SIG-M5 treated with dmso at 0.1 percent for 504 hours (cell line): ENCODE results near the gene CARD6.
"Not testable (repeated sequence)": the region's sequence is repeated elsewhere in the genome, so short reads cannot be mapped to it uniquely, and the experiment has no call there.

Experiments used
- DNase-seq: peaks from one replicate; lab custom pipeline; 2025; ENCODE audit not compliant: unreplicated experiment; lab: John Stamatoyannopoulos, UW

CARD6 gene

GRCh38 chr5:40873286-40873880 is 32.2 kb downstream of the CARD6 start:
- peak; percentile 34 for DNase-seq

- no peak for DNase-seq
These were observed 34.8 kb downstream of the CARD6 start for GRCh38 chr5:40875958-40876357.

DNA sequence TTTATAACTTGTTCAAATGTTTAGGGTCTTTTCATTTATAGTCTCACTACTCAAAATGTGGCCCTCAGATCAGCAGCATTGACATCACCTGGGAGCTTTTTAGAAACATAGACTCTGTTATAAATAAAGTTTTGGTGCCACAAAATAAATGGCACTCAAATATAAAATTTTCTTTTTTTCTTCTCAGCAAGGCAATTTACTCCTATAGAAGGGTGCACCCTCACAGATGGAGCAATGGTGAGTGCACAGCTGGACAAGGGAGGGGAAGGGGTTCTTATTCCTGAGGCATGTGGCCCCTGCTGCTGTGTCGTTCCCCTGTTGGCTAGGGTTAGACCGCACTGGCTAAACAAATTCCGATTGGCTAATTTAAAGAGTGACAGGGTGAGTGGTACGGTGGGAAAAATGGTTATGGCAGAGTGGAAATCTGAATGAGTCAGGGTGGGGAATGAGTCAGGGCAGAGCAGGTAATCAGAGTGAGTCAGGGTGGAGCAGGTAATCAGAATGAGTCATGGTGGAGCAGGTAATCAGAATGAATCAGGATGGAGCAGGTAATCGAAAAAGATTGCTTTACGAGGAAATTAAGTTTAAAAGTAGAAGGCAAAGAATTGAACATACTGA is 36.3 kb downstream of the CARD6 start:
- no peak for DNase-seq

DNA sequence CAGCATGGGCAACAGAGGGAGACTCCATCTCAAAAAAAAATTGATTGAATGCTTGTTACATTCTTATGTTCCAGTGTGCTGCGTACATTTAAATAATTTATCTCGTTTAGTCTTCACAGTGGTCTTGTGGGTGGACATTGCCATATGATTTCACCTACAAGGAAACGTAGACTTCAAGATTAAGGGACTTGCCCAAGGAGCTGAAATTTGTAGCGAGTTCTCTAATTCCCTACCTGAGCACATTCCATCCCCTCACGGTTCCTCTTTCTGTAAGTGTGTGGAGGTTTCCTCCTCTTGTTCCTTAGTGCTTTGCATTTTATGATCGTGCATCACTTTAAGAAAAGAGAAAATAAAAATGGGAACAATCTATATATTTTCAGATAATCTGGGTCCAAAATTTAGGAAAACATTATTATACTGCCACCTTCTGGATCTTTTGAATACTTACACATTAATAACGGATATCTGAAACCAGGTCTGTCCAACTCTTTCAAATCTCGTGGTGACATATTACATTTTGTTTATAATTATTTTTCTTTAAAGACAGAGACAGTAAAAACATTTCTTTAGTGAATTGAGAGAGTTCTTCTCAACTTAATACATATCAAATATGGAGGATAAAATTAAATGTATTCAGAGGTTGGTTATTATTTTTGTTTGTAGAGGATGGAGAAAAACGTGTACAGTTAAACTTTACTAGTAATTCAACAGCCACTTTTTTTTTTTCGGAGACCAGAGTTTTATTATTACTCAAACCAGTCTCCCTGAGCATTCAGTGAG is 38.2 kb downstream of the CARD6 start:
- DNase-seq: peak; percentile 59

- no peak for DNase-seq
These were observed 41.1 kb downstream of the CARD6 start for GRCh38 chr5:40882291-40882690.

DNA sequence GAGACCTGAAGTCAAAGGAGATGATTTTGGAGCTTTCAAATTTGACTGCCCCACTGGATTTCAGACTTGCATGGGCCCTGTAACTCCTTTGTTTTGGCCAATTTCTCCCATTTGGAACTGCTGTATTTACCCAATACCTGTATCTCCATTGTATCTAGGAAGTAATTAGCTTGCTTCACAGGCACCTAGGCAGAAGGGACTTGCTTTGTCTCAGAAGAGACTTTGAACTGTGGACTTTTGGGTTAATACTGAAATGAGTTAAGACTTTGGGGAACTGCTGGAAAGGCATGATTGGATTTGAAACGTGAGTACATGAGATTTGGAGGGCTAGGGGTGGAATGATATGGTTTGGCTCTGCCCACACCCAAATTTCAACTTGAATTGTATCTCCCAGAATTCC is 41.9 kb downstream of the CARD6 start:
- DNase-seq: not testable (repeated sequence)

DNA sequence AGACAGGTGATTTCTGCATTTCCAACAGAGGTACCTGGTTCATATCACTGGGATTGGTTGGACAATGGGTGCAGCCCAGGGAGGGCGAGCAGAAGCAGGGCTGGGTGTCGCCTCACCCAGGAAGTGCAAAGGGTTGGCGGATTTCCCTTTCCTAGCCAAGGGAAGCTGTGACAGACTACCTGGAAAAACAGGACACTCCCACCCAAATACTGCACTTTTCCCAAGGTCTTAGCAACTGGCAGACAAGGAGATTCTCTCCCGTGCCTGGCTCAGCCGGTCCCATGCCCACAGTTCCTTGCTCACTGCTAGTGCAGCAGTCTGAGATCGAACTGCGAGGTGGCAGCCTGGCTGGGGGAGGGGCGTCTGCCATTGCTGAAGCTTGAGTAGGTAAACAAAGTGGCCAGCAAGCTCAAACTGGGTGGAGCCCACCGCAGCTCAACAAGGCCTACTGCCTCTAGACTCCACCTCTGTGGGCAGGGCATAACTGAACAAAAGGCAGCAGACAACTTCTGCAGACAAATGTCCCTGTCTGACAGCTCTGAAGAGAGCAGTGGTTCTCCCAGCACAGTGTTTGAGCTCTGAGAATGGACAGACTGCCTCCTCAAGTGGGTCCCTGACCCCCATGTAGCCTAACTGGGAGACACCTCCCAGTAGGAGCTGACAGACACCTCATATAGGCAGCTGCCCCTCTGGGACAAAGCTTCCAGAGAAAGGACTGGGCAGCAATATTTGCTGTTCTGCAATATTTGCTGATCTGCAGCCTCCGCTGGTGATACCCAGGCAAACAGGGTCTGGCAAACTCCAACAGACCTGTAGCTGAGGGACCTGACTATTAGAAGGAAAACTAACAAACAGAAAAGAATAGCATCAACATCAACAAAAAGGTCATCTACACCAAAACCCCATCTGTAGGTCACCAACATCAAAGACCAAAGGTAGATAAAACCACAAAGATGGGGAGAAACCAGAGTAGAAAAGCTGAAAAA is 54.6 kb downstream of the CARD6 start:
- not testable (repeated sequence) for DNase-seq

DNA sequence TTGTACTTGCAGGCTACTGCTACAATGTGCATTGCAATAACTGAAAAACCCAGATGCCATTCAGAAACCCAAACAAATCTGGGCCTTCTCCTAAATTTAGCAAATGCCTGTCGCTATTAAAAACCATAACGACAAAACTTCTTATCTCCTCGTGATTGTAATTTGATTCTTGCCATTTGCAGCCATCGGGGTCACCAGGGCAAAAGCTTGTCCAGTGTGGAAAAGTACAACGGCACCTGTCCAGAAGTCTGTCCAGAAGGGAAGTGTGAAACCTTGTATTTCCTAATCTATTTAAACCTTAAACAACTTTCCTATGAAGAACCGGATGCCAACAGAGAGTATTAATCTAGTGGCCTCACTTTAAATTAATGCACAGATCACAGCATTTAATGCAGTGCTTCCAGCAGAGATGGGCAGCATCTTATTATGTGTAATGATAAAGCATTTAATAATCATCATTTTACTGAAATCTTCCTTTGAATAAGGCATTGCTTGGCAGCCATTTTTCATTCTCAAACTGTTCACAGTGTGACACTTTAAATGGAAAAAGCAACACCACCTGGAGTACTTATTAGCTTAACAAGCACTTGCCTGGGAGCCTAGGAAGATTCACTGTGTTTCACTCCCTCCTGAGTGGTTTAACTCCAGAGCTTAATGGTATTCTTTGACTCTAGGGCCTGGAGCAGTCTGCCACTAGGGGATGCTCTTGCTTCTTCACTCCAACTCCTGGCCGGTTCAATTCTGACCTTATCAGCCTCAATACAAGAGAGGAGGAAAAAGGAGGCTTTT is 63.2 kb downstream of the CARD6 start:
- peak; percentile 76 for DNase-seq

- DNase-seq: no peak
These were observed 63.8 kb downstream of the CARD6 start for GRCh38 chr5:40904994-40905306.

GRCh38 chr5:40906351-40906751 is 65.2 kb downstream of the CARD6 start:
- no peak for DNase-seq

DNA sequence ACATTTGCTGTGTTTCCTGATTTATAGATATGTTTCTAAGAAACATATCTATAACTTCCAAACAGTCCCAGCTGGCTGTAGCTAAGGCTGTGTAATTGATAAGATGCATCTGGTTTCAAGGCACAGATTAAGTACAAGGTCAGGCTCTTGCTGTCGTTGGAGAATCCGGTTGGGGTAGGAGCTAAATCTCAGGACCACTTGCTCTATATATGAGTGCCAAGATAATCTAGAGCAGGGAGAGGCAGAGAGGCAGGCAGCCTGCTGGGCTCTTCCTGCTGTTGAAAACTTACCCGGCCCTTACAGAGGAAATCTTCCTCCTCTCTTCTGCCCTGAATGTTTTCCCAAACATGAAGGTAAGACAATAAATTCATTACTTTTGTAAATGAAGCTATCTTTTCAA is 68.1 kb downstream of the CARD6 start, which contains the start of gene C7:
C7 (plus strand) TSS at position 234 of the 400 bp plus-strand sequence; CDS start at position 348, 114 bp downstream.
- DNase-seq: no peak

- no peak for DNase-seq
These were observed 68.6 kb downstream of the CARD6 start for GRCh38 chr5:40909723-40910122.
